Gastrocnemius medialis (tissue), 4 donors: Measurements from ENCODE around the gene HOOK2.

Source experiments
- POLR2A ChIP-seq, 2 donors: fragments of 450-650 bp; IDR thresholded peaks; one replicate each; pipeline ENCODE4 v1.6.1; 2017; ENCODE audit warnings: antibody characterized with exemption in 2 of 2, mild to moderate bottlenecking in 2 of 2, moderate library complexity in 2 of 2
- TF ChIP-seq, protein P1 (sequence below), 5 experiments: fragments of 450-650 bp in 3 of 5; fragments of 200-600 bp in 2 of 5; sonication (generic) in 2 of 5; IDR thresholded peaks in 4 of 5; conservative IDR thresholded peaks in 1 of 5; 1 replicate in 4 of 5; 2 replicates in 1 of 5; pipeline ENCODE4 v1.5.1; 2016 to 2019; ENCODE audit warnings: antibody characterized with exemption in 5 of 5, mild to moderate bottlenecking in 3 of 5, moderate library complexity in 3 of 5

DNA sequence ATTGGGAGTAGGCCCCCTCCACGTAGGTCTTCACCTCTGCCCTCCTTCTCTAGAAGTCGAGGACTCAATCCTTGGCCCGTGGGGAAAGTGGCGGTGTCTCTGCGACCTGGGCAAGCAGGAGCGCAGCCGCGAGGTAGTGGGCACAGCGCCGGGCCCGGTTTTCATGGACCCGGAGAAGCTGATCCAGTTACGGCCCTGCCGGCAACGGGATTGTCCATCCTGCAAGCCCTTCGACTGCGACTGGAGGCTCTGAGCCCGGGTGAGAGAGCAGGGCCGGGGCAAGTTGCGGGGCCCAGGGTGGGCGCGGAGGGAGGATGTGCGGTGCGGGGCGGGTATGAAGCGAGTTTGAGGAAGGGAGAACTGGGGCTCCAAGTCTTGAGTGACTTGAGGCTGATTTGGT, 28.7 kb upstream of the HOOK2 start:
- TF ChIP-seq, protein P1, sequence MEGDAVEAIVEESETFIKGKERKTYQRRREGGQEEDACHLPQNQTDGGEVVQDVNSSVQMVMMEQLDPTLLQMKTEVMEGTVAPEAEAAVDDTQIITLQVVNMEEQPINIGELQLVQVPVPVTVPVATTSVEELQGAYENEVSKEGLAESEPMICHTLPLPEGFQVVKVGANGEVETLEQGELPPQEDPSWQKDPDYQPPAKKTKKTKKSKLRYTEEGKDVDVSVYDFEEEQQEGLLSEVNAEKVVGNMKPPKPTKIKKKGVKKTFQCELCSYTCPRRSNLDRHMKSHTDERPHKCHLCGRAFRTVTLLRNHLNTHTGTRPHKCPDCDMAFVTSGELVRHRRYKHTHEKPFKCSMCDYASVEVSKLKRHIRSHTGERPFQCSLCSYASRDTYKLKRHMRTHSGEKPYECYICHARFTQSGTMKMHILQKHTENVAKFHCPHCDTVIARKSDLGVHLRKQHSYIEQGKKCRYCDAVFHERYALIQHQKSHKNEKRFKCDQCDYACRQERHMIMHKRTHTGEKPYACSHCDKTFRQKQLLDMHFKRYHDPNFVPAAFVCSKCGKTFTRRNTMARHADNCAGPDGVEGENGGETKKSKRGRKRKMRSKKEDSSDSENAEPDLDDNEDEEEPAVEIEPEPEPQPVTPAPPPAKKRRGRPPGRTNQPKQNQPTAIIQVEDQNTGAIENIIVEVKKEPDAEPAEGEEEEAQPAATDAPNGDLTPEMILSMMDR (IDR thresholded peaks at IDR 0.05 in 4 of 5, conservative IDR thresholded peaks at IDR 0.05 in 1 of 5) = no peak
- TF ChIP-seq POLR2A (IDR thresholded peaks at IDR 0.05) = no peak
